ENCODE results near the gene CABLES2. TPM values are rescaled to one million over a fixed set of nuclear protein-coding genes. Genes with fewer than 3 reads are reported as not detected.

The CABLES2 gene
- total and polyA plus RNA-seq, 12 donors: 1.5 to 5.6 (median 3.7) TPM

DNA sequence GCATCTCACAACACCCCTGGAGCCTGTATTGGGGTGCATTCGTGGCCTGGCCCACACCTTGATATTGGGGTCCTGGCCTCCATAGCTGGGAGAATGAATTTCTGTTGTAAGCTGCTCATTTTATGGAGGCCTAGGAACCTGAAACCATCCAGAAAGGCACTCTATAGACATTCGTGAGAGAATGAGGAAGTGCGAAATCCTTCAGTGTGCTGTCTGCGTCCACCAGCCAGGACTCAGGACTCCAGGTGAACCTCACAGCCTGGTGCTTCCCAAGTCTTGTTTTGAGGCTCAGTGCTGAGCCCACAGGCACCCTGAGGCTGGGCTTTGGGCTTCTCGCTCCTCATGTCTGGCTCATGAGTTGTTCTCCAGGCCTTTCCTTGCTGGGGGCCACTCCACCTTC, 32.1 kb upstream of the CABLES2 start:
- TF ChIP-seq POLR2A (IDR thresholded peaks at IDR 0.05): no peak
- TF ChIP-seq CTCF (IDR thresholded peaks at IDR 0.05): no peak
- H3K27ac ChIP-seq: no peak overlapping the region
- intact Hi-C loops (cut with DNase I): no loop called here
- DNase-seq: no peak
- H3K27me3 ChIP-seq: no peaks in the 10 kb centered on the region
- H3K4me1 ChIP-seq (replicated peaks in 1 of 2): no peaks in the 10 kb centered on the region
- 63 to 95% (median 81%) methylated on average over 2 to 5 of the region's 5 CpGs for WGBS, 4 donors
- no peaks in the 10 kb centered on the region for H3K36me3 ChIP-seq (replicated peaks in 1 of 2)
- no peaks in the 10 kb centered on the region for H3K9me3 ChIP-seq (replicated peaks in 1 of 3)
- H3K4me3 ChIP-seq: no peak overlapping the region

GRCh38 chr20:62437927-62438326, 30.8 kb upstream of the CABLES2 start:
- H3K27me3 ChIP-seq: no peaks in the 10 kb centered on the region
- no peaks in the 10 kb centered on the region for H3K9me3 ChIP-seq (replicated peaks in 1 of 3)
- TF ChIP-seq CTCF (IDR thresholded peaks at IDR 0.05): no peak
- no peak overlapping the region for H3K4me3 ChIP-seq
- no peak for DNase-seq
- no peak overlapping the region for H3K27ac ChIP-seq
- H3K36me3 ChIP-seq (replicated peaks in 1 of 2): no peaks in the 10 kb centered on the region
- intact Hi-C loops (cut with DNase I): no loop called here
- 79 to 90% (median 86%) methylated on average over 12 to 24 of the region's 24 CpGs for WGBS, 4 donors
- H3K4me1 ChIP-seq (replicated peaks in 1 of 2): no peaks in the 10 kb centered on the region

- TF ChIP-seq CTCF (IDR thresholded peaks at IDR 0.05): no peak
- TF ChIP-seq POLR2A (IDR thresholded peaks at IDR 0.05): no peak
- H3K4me3 ChIP-seq: no peak overlapping the region
- H3K27me3 ChIP-seq: no peaks in the 10 kb centered on the region
- no peak for DNase-seq
- no peaks in the 10 kb centered on the region for H3K36me3 ChIP-seq (replicated peaks in 1 of 2)
- intact Hi-C loops (cut with DNase I): no loop called here
- 65 to 73% (median 70%) methylated on average over 10 to 12 of the region's 12 CpGs for WGBS, 4 donors
- H3K27ac ChIP-seq: no peak overlapping the region
- H3K4me1 ChIP-seq (replicated peaks in 1 of 2): no peaks in the 10 kb centered on the region
- H3K9me3 ChIP-seq (replicated peaks in 1 of 3): no peaks in the 10 kb centered on the region
Observed at GRCh38 chr20:62437496-62437895, 30.4 kb upstream of the CABLES2 start.

DNA sequence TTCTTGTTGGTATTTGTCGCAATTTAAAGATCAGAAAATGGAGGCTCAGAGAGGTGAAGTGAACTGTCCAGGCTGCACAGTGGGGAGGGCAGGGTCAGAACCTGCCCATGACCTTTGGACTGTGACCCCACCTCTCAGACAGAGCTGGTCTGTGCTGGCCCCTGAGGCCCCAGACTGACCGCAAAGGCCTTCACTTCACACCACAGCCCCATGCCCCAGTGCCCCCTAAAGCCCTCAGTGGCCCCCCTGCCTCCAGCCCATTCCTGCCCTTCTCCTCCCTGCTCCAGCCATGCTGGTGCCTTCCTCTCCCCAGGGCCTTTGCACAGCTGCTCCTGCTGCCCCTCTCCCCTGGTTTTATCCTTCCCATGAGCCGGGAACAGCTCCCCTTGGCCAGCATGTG, 29.6 kb upstream of the CABLES2 start:
- no peak for DNase-seq
- Histone ChIP-seq H3K4me1 (replicated peaks in 1 of 2) (no peaks in the 10 kb centered on the region), H3K27me3 (no peaks in the 10 kb centered on the region), H3K9me3 (replicated peaks in 1 of 3) (no peaks in the 10 kb centered on the region), H3K27ac (no peak overlapping the region), H3K4me3 (no peak overlapping the region), H3K36me3 (replicated peaks in 1 of 2) (no peaks in the 10 kb centered on the region)
- intact Hi-C loops (cut with DNase I): no loop called here
- TF ChIP-seq POLR2A (IDR thresholded peaks at IDR 0.05): no peak
- TF ChIP-seq CTCF (IDR thresholded peaks at IDR 0.05): no peak
- 82 to 97% (median 90%) methylated on average over 2 to 3 of the region's 3 CpGs for whole genome bisulfite sequencing, 4 donors
